H9 (cell line): ENCODE results near the gene SMPD2. TPM values are rescaled to one million over a fixed set of nuclear protein-coding genes. Genes with fewer than 3 reads are reported as not detected.

Experiments used
- DNase-seq: peaks from one replicate; pipeline ENCODE4 v3.0.0-alpha.2; 2017
- H2AFZ ChIP-seq: one replicate; pipeline ENCODE4 v1.6.1; 2013; ENCODE audit warnings: mild to moderate bottlenecking, low read length, control low read depth, moderate library complexity
- H2AK5ac ChIP-seq: 2 replicates; pipeline ENCODE4 v1.6.1; 2013; ENCODE audit warnings: low read length, control low read depth, mixed read lengths; ENCODE audit not compliant: insufficient read length
- H2BK120ac ChIP-seq: one replicate; pipeline ENCODE4 v1.6.1; 2013; ENCODE audit warnings: low read depth, mild to moderate bottlenecking, low read length, control low read depth, inconsistent platforms; ENCODE audit not compliant: poor library complexity, severe bottlenecking
- H2BK12ac ChIP-seq: 2 replicates; pipeline ENCODE4 v1.6.1; 2013; ENCODE audit warnings: low read length, control low read depth, mixed read lengths, low read depth; ENCODE audit not compliant: insufficient read length
- H2BK15ac ChIP-seq: 2 replicates; pipeline ENCODE4 v1.6.1; 2013; ENCODE audit warnings: low read depth, low read length, control low read depth
- H2BK20ac ChIP-seq: one replicate; pipeline ENCODE4 v1.6.1; 2013; ENCODE audit warnings: low read depth, mild to moderate bottlenecking, low read length, control low read depth, inconsistent platforms; ENCODE audit not compliant: poor library complexity, severe bottlenecking
- H2BK5ac ChIP-seq: 2 replicates; pipeline ENCODE4 v1.6.1; 2013; ENCODE audit warnings: low read length, control low read depth, mixed read lengths; ENCODE audit not compliant: insufficient read length
- H3K14ac ChIP-seq: 2 replicates; pipeline ENCODE4 v1.6.1; 2013; ENCODE audit warnings: low read length, control low read depth; ENCODE audit not compliant: insufficient read depth
- H3K18ac ChIP-seq: 2 replicates; pipeline ENCODE4 v1.6.1; 2013; ENCODE audit warnings: low read depth, mild to moderate bottlenecking, mixed read lengths, low read length, control low read depth; ENCODE audit not compliant: insufficient read length
- H3K23ac ChIP-seq: 2 replicates; pipeline ENCODE4 v1.6.1; 2013; ENCODE audit warnings: low read length, control low read depth, mixed read lengths, low read depth; ENCODE audit not compliant: insufficient read length
- H3K23me2 ChIP-seq: 2 replicates; pipeline ENCODE4 v1.6.1; 2013; ENCODE audit warnings: low read depth, mild to moderate bottlenecking, mixed read lengths, low read length, control low read depth; ENCODE audit not compliant: insufficient read length, poor library complexity, severe bottlenecking
- H3K27ac ChIP-seq: 2 replicates; pipeline ENCODE4 v1.5.1; 2013; ENCODE audit warnings: low read length, control low read depth, mixed read lengths, low read depth; ENCODE audit not compliant: insufficient read length
- H3K27me3 ChIP-seq: 2 replicates; pipeline ENCODE4 v1.6.1; 2013; ENCODE audit warnings: low read length, control low read depth, inconsistent platforms; ENCODE audit not compliant: insufficient read depth
- H3K4ac ChIP-seq: 2 replicates; pipeline ENCODE4 v1.6.1; 2013; ENCODE audit warnings: low read depth, mild to moderate bottlenecking, control low read depth, inconsistent platforms, low read length, moderate library complexity
- H3K4me1 ChIP-seq: 2 replicates; pipeline ENCODE4 v1.6.1; 2013; ENCODE audit warnings: low read length, control low read depth, inconsistent platforms; ENCODE audit not compliant: insufficient read depth
- H3K4me2 ChIP-seq: 2 replicates; pipeline ENCODE4 v1.6.1; 2013; ENCODE audit warnings: low read length, control low read depth, mixed read lengths; ENCODE audit not compliant: insufficient read length, insufficient read depth
- H3K56ac ChIP-seq: 2 replicates; pipeline ENCODE4 v1.6.1; 2013; ENCODE audit warnings: low read depth, mild to moderate bottlenecking, mixed read lengths, low read length, control low read depth; ENCODE audit not compliant: insufficient read length
- H3K79me1 ChIP-seq: 2 replicates; pipeline ENCODE4 v1.6.1; 2013; ENCODE audit warnings: low read depth, mild to moderate bottlenecking, moderate library complexity, low read length, control low read depth, inconsistent platforms; ENCODE audit not compliant: insufficient read depth, poor library complexity, severe bottlenecking
- H3K79me2 ChIP-seq: 2 replicates; pipeline ENCODE4 v1.6.1; 2013; ENCODE audit warnings: low read length, control low read depth, inconsistent platforms; ENCODE audit not compliant: insufficient read depth
- H3K9ac ChIP-seq: 2 replicates; pipeline ENCODE4 v1.6.1; 2013; ENCODE audit warnings: low read length, control low read depth, mixed read lengths; ENCODE audit not compliant: insufficient read length; ENCODE audit errors: extremely low read depth
- H3K9me3 ChIP-seq: one replicate; pipeline ENCODE4 v1.6.1; 2013; ENCODE audit warnings: low read depth, low read length, inconsistent platforms; ENCODE audit not compliant: control insufficient read depth
- H3T11ph ChIP-seq: one replicate; pipeline ENCODE4 v1.6.1; 2013; ENCODE audit warnings: mild to moderate bottlenecking, low read length, control low read depth, inconsistent platforms
- H4K20me1 ChIP-seq: one replicate; pipeline ENCODE4 v1.6.1; 2013; ENCODE audit not compliant: control insufficient read depth, insufficient read length, insufficient read depth
- H4K5ac ChIP-seq: 2 replicates; pipeline ENCODE4 v1.6.1; 2013; ENCODE audit warnings: low read depth, mild to moderate bottlenecking, mixed read lengths, low read length, control low read depth; ENCODE audit not compliant: insufficient read length
- H4K8ac ChIP-seq: replicated peaks from 2 replicates; pipeline ENCODE4 v1.6.1; 2013; ENCODE audit warnings: low read length, control low read depth, mixed read lengths, low read depth; ENCODE audit not compliant: insufficient read length
- H4K91ac ChIP-seq: 2 replicates; pipeline ENCODE4 v1.6.1; 2013; ENCODE audit warnings: low read depth, mild to moderate bottlenecking, moderate library complexity, mixed read lengths, low read length, control low read depth; ENCODE audit not compliant: insufficient read length
- H3K27ac Mint-ChIP-seq, 3 experiments: 2 replicates in 2 of 3; 3 replicates in 1 of 3; pipeline ENCODE4 v1.8.0; 2020 to 2021; ENCODE audit warnings: mixed read lengths in 3 of 3, mild to moderate bottlenecking in 1 of 3, moderate library complexity in 1 of 3
- H3K27me3 Mint-ChIP-seq: 2 replicates; pipeline ENCODE4 v1.8.0; 2021; ENCODE audit warnings: low read depth, mild to moderate bottlenecking, moderate library complexity, mixed read lengths
- H3K36me3 Mint-ChIP-seq, 3 experiments: 2 replicates in 2 of 3; 3 replicates in 1 of 3; pipeline ENCODE4 v1.8.0; 2020 to 2021; ENCODE audit warnings: low read depth in 3 of 3, mixed read lengths in 3 of 3; ENCODE audit not compliant: insufficient read depth in 1 of 3
- H3K4me1 Mint-ChIP-seq, 2 experiments: 2 replicates each; pipeline ENCODE4 v1.8.0; 2020; ENCODE audit warnings: mixed read lengths in 2 of 2
- H3K4me3 Mint-ChIP-seq, 2 experiments: 2 replicates in 1 of 2; 3 replicates in 1 of 2; pipeline ENCODE4 v1.8.0; 2020 to 2021; ENCODE audit warnings: mild to moderate bottlenecking in 2 of 2, mixed read lengths in 2 of 2, moderate library complexity in 1 of 2
- H3K9me3 Mint-ChIP-seq, 2 experiments: 2 replicates in 1 of 2; 3 replicates in 1 of 2; pipeline ENCODE4 v1.8.0; 2020; ENCODE audit warnings: mild to moderate bottlenecking in 2 of 2, mixed read lengths in 2 of 2, moderate library complexity in 1 of 2
- CTCF ChIP-seq: fragments of 200-600 bp; sonication (generic); conservative IDR thresholded peaks from 3 replicates; pipeline ENCODE4 v1.8.0; 2021; ENCODE audit warnings: antibody characterized with exemption, mild to moderate bottlenecking
- WGBS: extraction: QIAGEN DNeasy Blood & Tissue Kit; methylation state at CpG from one replicate; pipeline ENCODE4 v1.1.7; 2013; ENCODE audit warnings: missing lambda C conversion rate, low lambda C conversion rate, mixed read lengths; ENCODE audit not compliant: insufficient read length; ENCODE audit errors: extremely low coverage; 5-methylcytosine and 5-hydroxymethylcytosine counted together
- total RNA-seq: library from RNA; stranded (reverse); gene quantifications from 2 replicates; pipeline ENCODE4 v1.2.1, GENCODE V29; 2021

SMPD2 gene
- total RNA-seq, 1 experiment from 2014 or later, result 13.0 TPM

- Mint-ChIP-seq H3K27ac (peak overlapping the region in 2 of 3 experiments; percentile 4 to 18; a peak in 2 of 7 replicates), H3K4me1 (peaks cover 11 to 24% of the 10 kb centered on the region in 2 experiments), H3K9me3 (no peaks in the 10 kb centered on the region), H3K4me3 (no peak overlapping the region), H3K36me3 (peaks cover 46 to 95% (median 94%) of the 10 kb centered on the region in 3 experiments), H3K27me3 (no peaks in the 10 kb centered on the region)
- no peak overlapping the region for H2BK15ac ChIP-seq
- H2BK12ac ChIP-seq, result no peak overlapping the region
- TF ChIP-seq CTCF, result no peak
- no peak overlapping the region for H3K23ac ChIP-seq
- no CpG with 5 or more reads among the region's 3 CpGs for WGBS
- H3K79me2 ChIP-seq, result peaks cover 5% of the 10 kb centered on the region; the same call in 1 of the 2 replicates
- no peak overlapping the region for H3K14ac ChIP-seq
- no peak for DNase-seq
- H3T11ph ChIP-seq, result no peak overlapping the region
- no peak overlapping the region for H4K8ac ChIP-seq
- no peaks in the 10 kb centered on the region for H4K20me1 ChIP-seq
- no peak overlapping the region for H3K9ac ChIP-seq
- no peak overlapping the region for H3K18ac ChIP-seq
- no peak overlapping the region for H4K91ac ChIP-seq
- no peak overlapping the region for H2AFZ ChIP-seq
- H3K4ac ChIP-seq, result no peak overlapping the region
- H2BK20ac ChIP-seq, result no peak overlapping the region
- no peaks in the 10 kb centered on the region for H3K79me1 ChIP-seq
- no peaks in the 10 kb centered on the region for H3K27me3 ChIP-seq
- H3K56ac ChIP-seq, result no peak overlapping the region
- no peak overlapping the region for H3K27ac ChIP-seq
- no peak overlapping the region for H2AK5ac ChIP-seq
- no peak overlapping the region for H2BK120ac ChIP-seq
- H3K23me2 ChIP-seq, result no peaks in the 10 kb centered on the region
- H3K9me3 ChIP-seq, result no peaks in the 10 kb centered on the region
- no peak overlapping the region for H2BK5ac ChIP-seq
- no peaks in the 10 kb centered on the region for H3K4me1 ChIP-seq
- H3K4me2 ChIP-seq, result no peak overlapping the region
- no peak overlapping the region for H4K5ac ChIP-seq
These were observed 32.6 kb downstream of the SMPD2 start for GRCh38 chr6:109473120-109473519.
